HG02840 (cell line): ENCODE measurements around the gene TMEM178B.
"Not testable (repeated sequence)": the region's sequence is repeated elsewhere in the genome, so short reads cannot be mapped to it uniquely, and the experiment has no call there.

ENCODE experiments used
- ATAC-seq: cut with Tn5 transposase; IDR thresholded peaks from one replicate; pipeline ENCODE4 v1.9.1; 2021; ENCODE audit warnings: mild to moderate bottlenecking, moderate library complexity, moderate number of reproducible peaks; ENCODE audit not compliant: unreplicated experiment, low FRiP score

Gene TMEM178B

GRCh38 chr7:141294143-141294829 lies 220.4 kb downstream of the TMEM178B start:
- no peak for ATAC-seq

- ATAC-seq = no peak
Measured at GRCh38 chr7:141295367-141295895, 221.6 kb downstream of the TMEM178B start.

GRCh38 chr7:141300816-141301215 lies 227.0 kb downstream of the TMEM178B start:
- ATAC-seq = no peak

GRCh38 chr7:141301544-141301943 lies 227.7 kb downstream of the TMEM178B start:
- ATAC-seq = no peak

GRCh38 chr7:141302617-141303016 lies 228.8 kb downstream of the TMEM178B start:
- no peak for ATAC-seq

- ATAC-seq = no peak
Measured at GRCh38 chr7:141304291-141304690, 230.4 kb downstream of the TMEM178B start.

- ATAC-seq = no peak
Measured at GRCh38 chr7:141306081-141306480, 232.2 kb downstream of the TMEM178B start.

GRCh38 chr7:141312395-141312794 lies 238.5 kb downstream of the TMEM178B start:
- no peak for ATAC-seq

GRCh38 chr7:141312828-141313521 lies 239.1 kb downstream of the TMEM178B start:
- no peak for ATAC-seq

- ATAC-seq = no peak
Measured at GRCh38 chr7:141313896-141314295, 240.0 kb downstream of the TMEM178B start.

GRCh38 chr7:141317033-141317585 lies 243.2 kb downstream of the TMEM178B start:
- ATAC-seq = no peak

GRCh38 chr7:141320287-141320686 lies 246.4 kb downstream of the TMEM178B start:
- ATAC-seq = no peak

- ATAC-seq = no peak
Measured at GRCh38 chr7:141322383-141322782, 248.5 kb downstream of the TMEM178B start.

- no peak for ATAC-seq
Measured at GRCh38 chr7:141323826-141324225, 250.0 kb downstream of the TMEM178B start.

GRCh38 chr7:141324870-141325269 lies 251.0 kb downstream of the TMEM178B start:
- ATAC-seq = no peak

GRCh38 chr7:141325275-141325674 lies 251.4 kb downstream of the TMEM178B start:
- no peak for ATAC-seq

GRCh38 chr7:141328290-141328689 lies 254.4 kb downstream of the TMEM178B start:
- ATAC-seq = no peak

- ATAC-seq = not testable (repeated sequence)
Measured at GRCh38 chr7:141330285-141330684, 256.4 kb downstream of the TMEM178B start.

GRCh38 chr7:141333459-141333858 lies 259.6 kb downstream of the TMEM178B start:
- no peak for ATAC-seq

- no peak for ATAC-seq
Measured at GRCh38 chr7:141335164-141335563, 261.3 kb downstream of the TMEM178B start.

- ATAC-seq = no peak
Measured at GRCh38 chr7:141339603-141340002, 265.7 kb downstream of the TMEM178B start.
